HG03139 (cell line): ENCODE measurements around the gene SLC6A6.

Experiments
- ATAC-seq: cut with Tn5 transposase; IDR thresholded peaks from one replicate; pipeline ENCODE4 v1.9.1; 2021; ENCODE audit not compliant: unreplicated experiment

The SLC6A6 gene

DNA sequence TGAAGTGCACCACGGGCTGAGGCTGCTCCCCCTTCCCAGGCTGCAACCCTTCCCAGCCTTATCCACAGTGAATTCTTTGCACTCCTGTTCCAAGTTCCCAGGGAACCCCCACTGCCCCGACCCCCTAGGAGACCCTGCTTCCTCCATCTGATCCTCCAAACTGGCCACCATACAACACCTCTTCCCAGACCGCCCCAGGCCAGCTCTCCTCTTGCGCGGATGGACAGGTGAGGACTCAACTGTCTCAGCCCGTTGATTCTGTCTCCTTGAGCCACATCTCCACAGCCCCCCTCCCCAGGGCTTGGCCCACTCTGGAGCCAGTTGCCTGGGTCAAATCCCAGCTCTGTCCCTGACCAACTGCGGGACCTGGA lies 116.0 kb downstream of the SLC6A6 start:
- ATAC-seq: no peak

DNA sequence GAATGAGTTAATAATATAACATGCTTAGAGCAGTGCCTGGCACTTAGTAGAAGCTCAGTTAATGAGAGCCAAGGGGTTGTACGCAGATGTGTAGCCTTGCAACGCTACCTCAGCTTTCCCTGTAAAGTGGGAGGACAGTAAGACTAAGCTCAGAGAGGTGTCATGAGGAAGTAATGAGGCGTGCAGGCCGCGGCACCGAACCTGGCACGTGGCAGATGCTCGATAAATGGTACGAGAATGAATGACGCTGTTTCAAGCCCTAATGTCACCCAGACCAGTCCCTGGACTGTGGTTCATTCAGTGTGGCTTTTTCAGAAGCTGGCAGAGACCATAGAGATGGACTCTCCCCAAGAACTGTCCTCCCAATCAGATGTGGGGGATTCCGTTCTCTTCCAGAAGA lies 116.5 kb downstream of the SLC6A6 start:
- ATAC-seq: no peak

DNA sequence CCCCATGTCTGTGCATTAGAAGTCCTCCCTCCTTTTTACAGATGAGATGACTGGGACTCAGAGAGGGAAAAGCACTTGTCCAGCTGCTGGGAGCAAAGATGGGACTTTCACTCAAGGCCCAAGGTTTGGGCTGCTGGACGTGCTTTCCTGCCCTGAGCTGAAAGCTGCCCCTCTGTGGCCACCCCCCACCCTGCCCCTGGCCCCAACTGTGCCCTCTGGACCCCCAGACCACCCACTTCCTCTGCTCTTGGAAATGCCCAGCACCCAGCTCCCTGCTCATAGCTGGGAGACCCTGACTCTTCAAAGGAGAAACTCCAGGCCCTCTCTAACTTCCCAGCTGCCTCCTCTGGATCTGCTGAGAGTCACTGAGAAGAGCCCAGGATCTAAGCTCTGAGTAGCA lies 117.0 kb downstream of the SLC6A6 start:
- no peak for ATAC-seq

DNA sequence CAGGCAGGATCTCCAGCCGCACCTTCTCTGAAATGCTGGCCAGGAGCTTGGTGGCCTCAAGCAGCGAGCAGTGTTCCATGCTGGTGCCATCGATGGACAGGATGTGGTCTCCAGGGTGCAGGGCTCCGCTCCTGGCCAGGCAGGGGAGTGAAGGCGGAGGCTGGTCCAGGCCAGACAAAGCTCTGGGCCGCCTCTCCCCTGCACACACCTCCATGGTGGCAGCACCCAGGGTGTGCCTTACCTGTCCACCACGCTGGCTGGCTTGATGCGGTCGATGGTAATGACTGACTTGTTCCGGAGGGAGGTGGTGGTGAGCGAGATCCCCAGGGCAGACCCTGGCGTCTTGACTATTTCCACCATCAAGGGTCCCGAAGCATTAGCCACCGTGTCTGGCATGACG lies 117.7 kb downstream of the SLC6A6 start:
- ATAC-seq: no peak

- no peak for ATAC-seq
Measured at GRCh38 chr3:14520967-14521366, 118.6 kb downstream of the SLC6A6 start.

- ATAC-seq: no peak
Measured at GRCh38 chr3:14521611-14522010, 119.2 kb downstream of the SLC6A6 start.

DNA sequence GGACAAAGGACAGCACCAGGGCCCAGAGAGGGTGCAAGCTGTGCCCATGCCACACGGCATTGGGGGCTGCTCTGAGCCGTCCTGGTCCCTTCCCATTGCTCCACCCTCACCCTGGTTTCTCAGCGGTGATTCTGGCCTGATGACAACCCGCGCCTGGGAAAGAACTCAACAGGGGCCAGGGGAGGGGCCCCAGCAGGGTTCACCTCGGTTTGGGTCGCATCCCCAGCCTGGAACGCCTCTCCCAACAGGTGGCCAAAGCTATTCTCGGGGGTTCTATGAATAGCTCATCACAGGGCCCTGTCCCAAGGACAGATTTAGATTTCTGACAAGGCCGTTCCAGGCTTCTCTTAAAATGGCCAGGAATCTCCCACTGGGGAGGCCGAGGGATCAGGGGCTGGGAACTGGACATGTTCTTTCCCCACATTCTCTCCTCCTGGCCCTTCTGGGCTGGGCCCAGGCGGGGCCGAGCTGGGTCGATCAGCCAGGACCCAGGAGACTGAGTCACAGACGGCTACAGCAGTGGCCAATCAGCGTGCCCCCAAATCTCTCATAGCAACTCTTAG lies 119.8 kb downstream of the SLC6A6 start:
- no peak for ATAC-seq

DNA sequence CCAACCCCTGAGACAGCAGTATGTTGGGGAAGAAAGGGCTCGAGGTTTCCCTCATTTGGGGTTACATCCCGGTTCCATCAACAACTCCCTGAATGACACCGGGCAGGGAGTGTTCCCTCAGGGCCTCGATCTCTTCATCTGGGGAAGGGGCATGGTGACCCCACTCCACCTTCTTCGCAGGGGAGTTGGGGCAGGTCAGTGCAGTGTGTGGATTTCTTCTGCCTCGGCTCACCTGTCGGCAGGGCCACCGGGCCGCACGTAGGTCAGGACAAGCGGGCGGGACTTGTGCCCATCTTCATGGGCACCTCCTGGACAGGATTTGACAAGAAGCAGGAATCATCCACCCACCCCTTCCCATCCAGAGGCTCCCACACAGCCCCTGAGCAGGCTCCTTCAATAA lies 120.4 kb downstream of the SLC6A6 start:
- no peak for ATAC-seq

GRCh38 chr3:14523792-14524191 lies 121.4 kb downstream of the SLC6A6 start:
- ATAC-seq: no peak

DNA sequence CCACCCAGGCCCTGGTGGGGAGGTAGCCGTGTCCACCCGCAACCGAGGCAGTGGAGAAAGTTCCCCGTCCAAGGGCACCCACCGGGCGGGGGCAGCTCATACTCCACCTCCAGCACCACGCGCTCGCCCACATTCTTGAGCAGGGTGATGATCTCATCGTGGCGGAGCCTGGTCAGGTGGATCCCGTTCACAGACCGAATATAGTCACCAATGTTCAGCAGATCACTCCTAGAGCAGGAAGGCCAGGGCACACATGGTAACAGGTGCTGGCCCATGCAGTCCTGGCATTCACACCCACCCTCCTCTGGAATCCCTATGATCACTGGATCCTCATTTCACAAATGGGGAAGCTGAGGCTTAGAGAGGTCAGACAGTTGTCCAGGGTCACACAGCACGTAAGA lies 121.9 kb downstream of the SLC6A6 start:
- no peak for ATAC-seq

- no peak for ATAC-seq
Measured at GRCh38 chr3:14524920-14525660, 122.7 kb downstream of the SLC6A6 start.

- ATAC-seq: no peak
Measured at GRCh38 chr3:14525685-14526631, 123.6 kb downstream of the SLC6A6 start.

DNA sequence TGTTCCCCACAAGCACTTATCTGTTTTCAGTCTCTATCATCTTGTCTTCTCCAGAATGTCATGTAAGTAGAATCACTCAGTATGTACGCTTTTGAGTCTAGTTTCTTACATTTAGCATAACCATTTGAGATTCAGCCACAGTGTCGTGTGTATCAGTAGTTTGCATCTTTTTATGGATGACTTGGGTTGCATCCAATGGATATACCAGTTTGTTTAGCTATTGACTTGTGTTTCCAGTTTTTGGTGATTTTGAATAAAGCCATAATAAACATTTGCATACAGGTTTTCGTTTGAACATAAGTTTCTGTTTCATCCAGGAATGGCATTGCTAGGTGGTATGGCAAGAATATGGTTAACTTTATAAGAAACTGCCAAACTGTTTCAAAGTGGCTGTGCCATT lies 125.7 kb downstream of the SLC6A6 start:
- ATAC-seq: no peak

- no peak for ATAC-seq
Measured at GRCh38 chr3:14531856-14532395, 129.5 kb downstream of the SLC6A6 start.

GRCh38 chr3:14532691-14533456 lies 130.5 kb downstream of the SLC6A6 start:
- no peak for ATAC-seq

DNA sequence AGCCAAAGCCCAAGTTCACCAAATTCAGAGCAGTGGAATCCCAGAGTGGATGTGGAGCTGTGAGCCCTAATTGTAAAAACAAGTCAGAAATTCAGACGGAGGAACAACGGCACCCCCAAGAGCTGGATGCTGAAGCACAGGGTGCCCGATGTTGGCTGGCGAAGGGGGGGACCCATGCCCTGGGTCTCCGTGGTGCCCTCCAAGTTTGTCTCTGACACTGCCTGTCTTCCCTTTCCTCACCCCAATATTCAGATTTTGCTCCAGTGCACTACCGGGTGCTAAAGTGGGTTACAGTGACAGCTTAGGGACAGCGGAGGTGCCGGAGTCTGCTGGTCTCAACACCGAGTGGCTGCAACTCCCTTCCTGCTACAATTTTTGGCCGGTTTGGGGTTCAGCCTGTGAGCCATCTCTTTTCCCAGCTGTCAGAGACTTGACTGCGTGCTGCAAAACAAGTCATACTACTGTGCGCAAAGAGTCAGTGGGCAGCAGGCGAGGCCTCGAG lies 131.1 kb downstream of the SLC6A6 start:
- no peak for ATAC-seq

GRCh38 chr3:14534516-14535191 lies 132.2 kb downstream of the SLC6A6 start:
- no peak for ATAC-seq

GRCh38 chr3:14535616-14536015 lies 133.2 kb downstream of the SLC6A6 start:
- no peak for ATAC-seq

DNA sequence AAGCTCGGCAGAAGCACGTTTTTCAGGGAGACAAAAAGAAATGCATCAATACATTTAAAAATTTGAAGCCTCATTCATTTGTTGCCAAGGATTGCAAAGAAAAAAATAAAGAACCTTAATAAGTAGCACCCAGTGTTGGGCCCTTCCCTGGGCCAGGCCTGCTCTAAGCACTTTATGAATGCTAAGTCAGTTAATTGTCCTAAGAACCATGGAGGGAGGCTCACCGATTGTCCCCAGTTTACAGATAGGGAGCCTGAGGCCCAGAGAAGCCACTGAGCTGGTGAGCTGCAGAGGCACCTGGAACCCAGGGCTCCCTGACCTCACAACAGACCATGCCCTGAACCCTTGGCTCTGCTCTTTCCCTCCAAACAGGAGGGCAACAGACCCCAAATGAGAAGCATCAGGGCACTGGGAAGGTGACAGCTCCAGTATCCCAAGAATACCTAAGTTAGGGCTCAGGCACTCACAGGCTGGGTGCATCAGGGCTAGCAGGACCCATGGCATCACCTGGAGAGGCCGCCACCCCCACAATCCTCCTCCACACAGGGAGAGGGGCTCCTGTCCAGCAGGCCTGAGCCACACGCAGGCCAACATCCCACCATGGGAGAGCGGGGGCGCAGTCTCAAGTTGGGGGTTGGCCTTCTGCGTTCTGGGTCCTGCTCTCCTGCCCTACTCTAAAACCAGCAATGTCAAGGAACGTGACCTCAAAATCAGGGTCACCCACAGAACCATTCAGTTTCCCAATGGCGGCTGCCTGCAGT lies 133.8 kb downstream of the SLC6A6 start:
- no peak for ATAC-seq
